HK-2 (cell line): ENCODE data around the gene OMA1.
"Not testable (repeated sequence)": the region's sequence is repeated elsewhere in the genome, so short reads cannot be mapped to it uniquely, and the experiment has no call there.

Source experiments
- DNase-seq: peaks from one replicate; pipeline ENCODE4 v3.0.0-alpha.2; 2018; ENCODE audit not compliant: unreplicated experiment

The OMA1 gene

DNA sequence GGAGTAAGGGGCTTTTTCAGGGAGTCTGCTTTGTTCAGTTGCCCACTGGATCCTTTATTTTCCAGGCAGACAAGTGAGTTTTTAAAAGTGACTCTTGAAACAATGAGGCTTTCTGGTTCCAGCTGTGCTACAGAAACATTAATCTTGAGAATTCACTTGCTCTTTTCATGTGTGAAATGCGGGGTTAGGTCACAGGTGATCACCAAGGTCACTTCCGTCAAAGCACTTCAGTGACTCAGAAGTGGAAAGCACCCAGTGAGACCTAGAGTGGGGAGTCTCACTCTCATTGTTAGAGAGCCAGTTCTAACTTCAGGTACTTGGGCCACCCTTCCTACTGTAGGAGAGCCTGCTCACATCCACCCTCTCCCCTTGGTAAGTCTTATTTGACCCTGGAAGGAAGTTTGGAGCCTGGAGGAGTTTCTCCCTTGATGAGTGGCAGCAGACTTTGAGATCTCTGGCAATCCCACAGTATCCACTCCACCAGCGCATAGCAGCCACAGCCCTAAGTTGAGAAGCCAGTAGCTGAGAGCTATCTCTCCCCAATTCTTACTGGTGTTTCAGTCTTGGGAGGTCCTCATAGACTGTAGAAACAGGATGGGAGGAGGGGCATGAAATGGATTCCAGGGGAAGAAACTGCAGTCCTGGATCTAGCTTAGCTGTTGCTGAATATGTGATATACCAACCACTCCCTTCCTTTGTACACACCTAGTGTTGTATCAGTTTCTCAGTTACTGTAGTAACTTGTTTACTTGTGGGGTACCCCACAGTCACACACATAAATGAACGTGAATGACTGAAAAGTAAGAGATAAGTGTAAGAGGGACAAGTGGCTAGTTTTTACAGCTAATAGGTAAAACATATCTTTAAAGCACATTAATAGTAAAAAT, 27.4 kb upstream of the OMA1 start:
- DNase-seq = peak; percentile 19

DNA sequence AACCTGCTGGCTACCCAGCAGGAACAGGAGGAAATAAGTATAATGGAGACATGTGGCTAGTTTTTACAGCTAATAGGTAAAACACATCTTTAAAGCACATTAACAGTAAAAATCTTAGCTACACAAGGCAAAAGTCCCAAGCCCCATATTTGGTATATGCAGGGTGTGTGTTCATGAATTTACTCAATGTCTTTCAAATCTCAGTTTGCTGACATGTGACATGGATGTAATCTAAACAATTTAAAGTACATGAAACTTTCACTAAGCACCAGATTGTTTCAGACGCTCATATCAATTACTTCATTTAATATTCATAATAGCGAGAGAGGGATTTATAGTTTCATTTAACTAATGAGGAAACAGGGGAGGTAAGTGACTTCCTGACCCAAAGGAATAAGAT, 26.6 kb upstream of the OMA1 start:
- no peak for DNase-seq

DNA sequence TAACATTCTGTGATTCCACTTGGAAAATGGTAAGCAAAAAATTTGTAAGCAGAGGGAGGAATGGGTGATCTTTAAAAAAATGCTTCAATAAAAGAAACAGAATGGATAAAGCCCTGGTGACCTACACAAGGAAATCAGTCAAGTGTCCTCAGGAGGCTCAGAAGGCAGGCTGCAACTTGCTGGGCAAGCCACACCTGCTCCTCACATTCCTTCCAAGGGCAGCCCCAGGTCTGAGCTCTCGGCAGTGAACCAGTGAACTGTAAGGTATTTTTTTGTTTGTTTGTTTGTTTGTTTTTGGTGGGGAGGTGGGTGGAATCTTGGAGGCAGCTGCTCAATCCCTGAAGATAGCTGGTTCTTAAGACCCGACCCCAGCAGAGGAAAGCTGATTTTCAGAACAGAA, 26.2 kb upstream of the OMA1 start:
- no peak for DNase-seq

DNA sequence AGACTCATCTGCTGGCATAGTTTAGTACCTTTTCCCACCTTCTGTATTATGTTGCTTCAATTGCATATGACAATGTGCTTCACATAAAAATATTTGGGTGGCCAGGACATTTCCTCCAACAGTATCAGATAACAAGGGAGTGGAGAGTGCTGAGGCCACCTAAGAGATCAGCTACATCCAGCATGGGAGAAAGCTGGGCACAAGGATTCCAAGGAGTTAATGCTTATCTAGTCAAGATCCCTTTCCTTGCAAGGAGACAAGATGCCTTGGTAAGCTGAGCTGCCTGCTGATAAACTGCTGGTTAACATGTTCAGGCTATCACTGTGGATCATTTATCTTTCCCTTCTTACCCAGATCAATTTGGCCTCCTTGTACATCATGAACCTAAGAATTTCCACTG, 25.1 kb upstream of the OMA1 start:
- no peak for DNase-seq

DNA sequence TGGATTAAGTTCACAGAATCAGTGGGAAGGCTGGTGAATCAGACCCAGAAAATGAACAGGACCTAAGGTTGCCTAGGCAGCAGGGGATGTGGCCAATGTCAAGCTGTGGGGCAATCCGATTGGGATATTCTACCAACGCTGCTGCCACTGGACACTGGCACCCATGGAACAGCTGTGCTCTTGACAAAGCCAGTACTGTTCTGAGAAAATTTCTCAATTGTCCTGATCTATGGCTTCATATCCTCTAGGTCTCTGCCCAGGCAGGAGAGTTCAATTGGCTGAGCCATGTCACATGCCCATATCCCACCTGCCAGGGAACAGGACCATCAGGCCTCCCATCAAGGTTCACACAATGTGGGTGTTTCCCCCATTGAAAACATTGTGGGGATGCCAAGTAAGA, 24.3 kb upstream of the OMA1 start:
- DNase-seq = no peak

DNA sequence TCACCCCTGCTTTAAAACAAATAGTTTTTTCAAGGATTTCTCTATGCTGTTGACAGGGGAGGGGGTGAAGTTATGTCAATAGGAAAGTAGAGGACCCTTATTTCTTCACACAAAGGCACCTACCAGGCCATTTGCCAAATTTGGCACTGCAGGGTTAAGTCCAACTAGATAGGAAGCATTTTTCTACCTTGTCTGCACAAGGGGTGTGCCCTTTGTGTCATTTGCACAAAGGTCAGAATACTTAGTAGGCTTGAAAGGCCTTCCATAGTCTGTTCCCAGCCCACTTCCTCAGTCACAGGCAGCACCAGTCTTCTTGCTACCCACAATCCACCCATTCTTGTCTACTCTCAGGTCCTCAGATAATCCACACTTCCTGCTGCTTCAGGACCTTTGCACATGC, 23.6 kb upstream of the OMA1 start:
- DNase-seq = no peak

DNA sequence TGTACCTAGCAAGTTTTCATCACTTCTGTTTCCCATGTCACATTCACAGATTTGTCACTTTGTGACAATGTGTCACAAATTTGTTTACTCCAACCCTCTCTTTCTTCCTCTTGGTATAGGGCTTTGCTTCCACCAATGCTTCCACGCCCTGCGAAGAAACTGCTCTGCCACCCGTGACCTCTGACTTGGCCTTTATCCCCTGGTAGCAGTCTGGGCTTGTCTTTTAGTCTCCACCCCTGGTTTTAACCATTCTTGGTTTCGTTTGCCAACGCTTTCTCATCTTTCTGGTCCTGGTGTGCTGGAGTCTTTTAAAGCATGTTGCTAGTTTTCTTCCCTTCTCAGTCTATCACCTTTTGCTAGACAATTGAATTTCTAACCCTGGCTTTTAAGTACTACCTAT, 22.4 kb upstream of the OMA1 start:
- no peak for DNase-seq

DNA sequence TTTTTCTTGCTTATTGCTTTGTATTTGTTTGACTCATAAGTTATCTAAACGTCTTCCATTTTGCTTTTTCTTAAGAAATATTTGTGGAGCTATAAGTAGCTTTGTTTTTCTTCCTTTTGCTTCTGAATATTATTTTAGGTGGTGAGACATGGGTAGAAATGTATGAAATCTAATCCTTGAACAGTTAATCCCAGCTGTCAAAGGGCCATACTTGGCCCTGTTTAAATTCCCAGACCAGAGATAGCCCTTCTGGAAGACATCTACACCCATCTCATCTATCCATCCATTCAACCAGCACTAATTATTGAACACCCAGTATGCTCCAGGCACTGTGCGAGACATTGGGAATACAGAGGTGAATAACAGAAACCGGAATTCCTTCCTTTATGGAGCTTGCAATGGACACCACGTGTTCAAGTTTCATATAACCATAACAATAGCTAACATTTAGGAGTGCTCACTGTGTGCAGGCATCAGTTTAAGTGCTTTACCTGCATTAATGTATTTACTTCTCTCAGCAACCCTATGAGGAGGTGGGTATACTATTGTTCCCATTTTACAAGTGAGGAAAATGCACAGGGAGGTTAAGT, 21.8 kb upstream of the OMA1 start:
- no peak for DNase-seq

DNA sequence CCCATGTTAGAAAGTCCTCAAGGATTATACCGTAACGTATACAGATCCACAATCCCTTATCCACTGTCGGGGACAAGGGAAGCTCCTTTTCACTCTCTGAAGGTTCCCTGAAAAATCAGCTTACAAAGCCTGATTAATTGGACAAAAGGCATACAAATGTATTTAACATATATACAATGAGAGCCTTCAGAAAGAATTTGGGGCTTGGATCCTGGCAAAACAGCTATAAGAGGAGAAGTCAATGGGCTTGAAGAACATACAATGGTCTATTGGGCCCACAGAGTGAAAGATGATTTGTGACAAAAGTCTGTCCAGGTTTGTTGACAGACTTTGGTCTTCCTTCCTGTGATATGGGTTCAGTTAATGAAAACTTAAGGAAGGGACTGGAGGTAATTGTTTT, 19.8 kb upstream of the OMA1 start:
- DNase-seq = no peak

DNA sequence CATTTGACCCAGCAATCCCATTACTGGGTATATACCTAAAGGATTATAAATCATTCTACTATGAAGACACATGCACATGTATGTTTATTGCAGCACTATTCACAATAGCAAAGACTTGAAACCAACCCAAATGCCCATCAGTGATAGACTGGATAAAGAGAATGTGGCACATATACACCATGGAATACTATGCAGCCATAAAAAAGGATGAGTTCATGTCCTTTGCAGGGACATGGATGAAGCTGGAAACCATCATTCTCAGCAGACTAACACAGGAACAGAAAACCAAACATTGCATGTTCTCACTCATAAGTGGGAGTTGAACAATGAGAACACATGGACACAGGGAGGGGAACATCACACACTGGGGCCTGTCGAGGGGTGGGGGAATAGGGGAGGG, 17.2 kb upstream of the OMA1 start:
- DNase-seq = not testable (repeated sequence)

DNA sequence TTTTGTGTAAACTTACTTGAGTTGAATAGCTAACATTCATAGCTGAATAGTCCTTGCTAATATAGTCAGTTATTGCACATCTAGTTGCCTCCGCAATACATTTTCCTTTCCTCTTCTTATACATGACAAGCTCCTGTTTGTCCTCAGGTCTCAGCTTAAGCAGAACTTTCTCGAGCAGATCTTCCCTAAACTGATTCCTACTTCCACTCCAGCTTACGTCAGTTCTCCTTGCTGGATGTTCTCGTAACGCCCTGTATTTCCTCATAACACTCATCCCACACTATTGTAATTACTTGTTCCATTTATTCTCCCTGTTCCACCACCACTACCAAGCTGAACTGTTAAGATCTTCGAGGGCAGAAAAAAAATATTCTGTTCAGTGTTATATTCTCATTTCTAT, 15.1 kb upstream of the OMA1 start:
- no peak for DNase-seq

DNA sequence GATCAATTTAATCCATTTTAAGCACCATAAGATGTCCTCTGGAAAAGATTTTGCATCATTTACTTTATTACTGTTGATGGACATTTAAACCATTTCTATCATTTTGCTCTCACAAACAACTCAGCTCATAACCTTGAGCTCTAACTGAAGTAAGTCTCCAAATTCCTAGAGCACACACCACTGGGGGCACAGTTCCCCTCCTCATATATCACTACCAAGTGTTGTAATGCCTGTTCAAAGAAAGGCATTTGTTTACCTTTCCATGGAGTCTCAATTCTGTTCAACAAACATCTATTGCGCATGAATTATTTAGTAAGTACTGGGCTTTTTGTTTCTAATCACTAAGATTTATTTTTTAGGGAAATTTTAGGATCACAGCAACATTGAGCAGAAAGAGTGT, 8.9 kb upstream of the OMA1 start:
- DNase-seq = no peak

DNA sequence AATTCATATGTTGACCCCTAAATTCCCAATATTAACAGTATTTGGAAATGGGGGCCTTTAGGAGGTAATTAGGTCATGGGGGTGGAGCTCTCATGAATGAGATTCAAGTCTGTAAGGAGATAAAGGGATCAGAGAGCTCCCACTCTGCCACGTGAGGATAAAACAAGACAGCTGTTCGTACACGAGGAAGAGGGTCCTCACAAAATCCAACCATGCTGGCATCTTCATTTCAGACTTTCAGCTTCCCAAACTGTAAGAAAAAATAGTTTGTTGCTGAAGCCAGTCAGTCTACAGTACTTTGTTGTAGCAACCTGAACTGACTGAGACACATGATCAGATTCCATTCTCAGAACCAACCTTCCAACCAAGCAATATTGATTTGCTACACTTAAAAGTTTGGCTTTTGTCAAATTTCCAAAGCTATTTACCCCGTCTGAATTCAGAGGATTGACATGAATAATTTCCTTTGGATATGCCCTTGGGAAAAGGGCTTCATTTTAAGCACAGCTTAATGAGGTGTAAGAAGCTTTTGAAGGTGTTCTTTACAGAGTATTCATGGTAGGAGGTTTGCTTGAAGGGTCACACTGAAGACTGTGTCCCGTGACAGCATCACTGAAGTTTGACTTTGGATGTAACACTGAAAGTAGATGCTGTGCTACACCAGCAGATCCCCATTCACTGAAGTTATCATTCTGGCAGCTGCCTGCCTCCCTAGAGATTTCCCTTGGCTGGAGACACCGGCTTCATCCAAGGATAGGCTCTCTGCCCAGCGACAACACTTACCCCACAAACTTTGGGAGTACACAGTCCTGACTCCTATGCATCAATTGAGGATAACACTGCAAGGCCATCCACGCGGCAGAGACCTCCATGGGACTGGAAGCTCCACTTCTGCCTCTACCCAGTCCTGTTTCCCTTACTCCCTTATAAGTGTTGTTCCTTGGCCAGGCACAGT, 4.9 kb upstream of the OMA1 start:
- DNase-seq = no peak

DNA sequence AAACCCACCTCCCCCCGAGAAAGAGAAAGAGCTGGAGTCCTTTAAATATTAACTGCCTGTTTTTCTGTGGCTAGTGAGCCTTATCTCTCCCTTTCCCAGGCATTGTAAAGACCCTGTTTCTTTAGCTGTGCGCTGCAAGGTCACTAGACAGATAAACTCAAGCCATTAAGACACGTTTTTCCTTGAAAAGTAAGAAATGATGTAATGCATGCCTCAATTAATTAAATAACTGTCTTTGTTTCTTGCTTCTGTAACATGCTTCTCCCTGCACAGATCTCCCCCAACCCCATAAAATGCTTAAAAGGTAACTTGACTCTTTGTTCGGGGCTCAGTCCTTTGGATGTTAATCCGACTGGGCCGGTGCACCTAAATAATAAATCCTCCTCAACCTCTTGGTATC, 2.8 kb upstream of the OMA1 start:
- DNase-seq = not testable (repeated sequence)

DNA sequence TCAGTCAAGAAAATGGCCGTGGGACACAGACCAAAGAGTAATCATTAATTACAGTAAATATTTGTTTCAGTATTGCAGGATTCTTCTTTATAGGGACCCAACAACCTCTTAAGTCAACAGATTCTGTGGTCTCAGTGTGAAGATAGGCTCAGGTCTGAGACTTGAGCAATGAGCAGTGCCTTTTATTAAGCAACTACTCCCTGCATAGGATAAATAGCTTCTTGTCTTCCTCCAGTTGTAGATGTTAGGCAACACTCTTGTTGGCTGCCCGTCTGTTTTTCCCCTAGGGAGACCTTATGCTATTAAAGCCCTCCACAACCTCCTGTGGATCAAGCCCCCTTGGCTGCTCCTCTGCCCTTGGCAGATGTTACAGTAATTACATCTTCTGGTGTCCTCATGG, 1.8 kb upstream of the OMA1 start:
- no peak for DNase-seq

DNA sequence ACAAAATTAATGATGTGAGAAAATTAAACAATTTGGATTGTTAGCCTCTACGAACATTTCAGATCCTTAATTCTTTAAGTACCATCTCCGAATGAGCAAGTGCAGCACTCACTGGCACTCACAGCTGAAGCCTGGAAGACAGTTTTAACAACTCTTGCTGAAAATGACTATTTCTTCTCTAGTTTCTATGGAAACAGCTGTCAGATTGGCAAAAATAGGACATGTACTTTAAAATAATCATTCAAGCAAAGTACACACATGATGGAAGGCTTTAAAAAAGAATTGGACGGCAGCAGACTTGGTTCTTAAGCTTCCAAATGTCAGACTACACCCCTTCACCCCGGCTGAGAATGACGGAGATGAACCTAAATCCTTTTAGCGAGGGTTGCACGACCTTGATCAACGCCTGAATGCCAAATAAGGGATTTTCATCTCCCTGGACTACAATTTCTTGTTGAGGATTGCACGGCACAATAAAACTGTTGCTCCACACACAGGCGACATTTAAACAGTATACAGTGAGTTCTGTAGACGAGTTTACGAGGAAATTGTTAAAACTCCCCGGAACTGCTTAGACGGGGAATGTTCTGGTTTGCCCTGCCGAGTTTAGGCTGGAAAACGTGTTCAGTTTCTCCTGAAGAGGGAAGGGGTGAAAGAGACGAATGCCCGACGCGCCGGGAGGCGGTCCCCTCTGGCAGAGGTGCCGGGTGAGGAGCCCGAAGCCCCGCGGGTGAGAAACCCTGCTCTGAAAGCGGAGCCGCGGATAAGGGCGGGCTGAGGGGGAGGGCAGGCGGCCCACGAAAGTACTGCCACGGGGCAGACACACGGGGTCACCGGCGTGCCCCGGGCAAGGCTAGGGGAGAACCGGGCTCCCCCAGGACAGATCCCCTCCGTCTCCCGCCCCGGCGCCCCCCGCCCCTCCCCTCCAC, 671 bp downstream of the OMA1 start:
- peak; percentile 80 for DNase-seq

DNA sequence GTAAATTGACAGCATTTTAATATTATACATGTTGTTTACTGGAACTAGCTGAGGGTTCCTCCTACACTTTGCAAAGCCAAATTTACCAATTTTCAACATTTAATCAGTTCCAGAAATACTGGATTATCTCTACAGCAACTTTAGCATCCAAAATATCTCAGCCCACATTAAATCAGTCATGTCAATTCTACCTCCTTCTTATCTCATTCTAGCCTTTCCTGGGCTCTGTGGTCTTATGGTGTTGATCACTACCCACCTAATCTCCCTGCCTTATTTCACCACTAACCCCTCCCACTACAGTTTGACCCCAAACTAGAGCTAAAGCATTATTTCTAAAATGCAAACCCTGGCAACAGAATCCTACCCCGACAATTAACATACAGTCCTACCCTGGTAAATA, 3.3 kb downstream of the OMA1 start:
- DNase-seq = no peak

DNA sequence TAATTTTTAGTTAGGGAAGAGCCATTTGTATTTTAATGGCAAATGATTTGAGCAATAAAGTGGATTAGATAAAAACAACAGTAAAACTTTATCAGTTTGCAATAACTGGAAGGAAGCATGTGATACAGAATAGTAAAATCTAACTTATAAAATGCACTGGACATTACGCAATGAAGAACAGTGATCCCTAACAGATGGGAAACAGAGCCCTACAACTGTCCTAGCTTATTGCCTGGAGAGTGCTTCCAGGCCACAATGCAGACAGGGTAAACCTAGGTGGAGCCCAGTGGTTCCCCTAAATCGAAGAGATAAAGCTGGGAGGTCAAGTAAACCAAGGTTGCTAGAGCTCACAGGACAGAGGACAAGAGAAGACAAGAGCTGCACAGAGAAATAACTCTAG, 7.0 kb downstream of the OMA1 start:
- no peak for DNase-seq

DNA sequence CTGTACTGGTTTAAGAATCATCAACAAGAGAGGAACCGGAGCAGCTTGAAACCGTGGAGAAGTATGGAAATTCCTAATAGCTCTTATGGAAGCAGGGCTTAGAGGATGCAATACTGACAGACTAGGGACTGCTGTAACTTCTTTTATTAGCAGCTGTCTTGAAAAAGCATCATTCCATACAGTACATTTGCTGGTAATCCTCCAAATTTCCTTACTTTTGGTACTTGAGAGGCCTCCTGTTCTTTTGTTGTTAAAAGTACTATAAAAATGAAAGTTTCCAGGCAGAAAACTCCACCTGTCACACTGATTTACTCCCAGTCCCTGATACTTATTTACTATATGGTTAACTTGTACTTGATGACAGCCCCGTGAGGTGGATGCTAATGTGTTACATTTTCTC, 7.7 kb downstream of the OMA1 start:
- no peak for DNase-seq

DNA sequence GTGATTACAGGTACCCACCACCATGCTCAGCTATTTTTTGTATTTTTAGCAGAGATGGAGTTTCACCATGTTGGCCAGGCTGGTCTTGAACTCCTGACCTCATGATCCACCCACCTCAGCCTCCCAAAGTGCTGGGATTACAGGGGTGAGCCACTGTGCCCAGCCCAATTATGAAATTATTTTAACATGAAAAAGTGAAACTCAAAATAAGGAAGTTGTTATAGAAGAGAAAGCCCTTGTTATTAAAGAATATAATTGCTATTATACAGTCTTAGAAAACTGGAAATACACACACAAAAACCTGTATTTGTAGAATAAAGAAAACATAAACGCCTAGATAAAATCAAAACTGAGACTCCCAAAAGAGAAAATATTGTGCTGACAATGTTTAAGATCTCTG, 14.7 kb downstream of the OMA1 start:
- DNase-seq = not testable (repeated sequence)

DNA sequence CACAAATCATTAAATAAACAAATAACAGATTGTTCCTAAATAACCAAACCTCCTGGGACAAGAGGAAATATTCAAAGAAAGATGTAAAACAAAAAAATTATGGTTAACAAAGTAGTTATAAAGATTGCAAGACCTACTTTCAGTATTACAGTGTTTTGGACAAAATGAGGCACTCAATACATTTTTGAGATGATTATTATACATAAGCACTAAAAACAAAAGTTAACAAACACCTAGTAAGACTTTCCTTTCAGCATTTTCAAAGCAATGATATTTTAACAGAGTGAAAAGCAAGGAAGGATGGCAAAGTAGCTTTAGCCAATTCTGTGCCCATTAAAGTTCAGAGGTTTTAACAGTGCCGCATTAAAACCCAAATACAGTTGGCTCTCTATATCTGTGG, 17.2 kb downstream of the OMA1 start:
- DNase-seq = no peak
